HG03025 (cell line): Measurements from ENCODE around the gene ACVRL1.

ENCODE experiments used
- ATAC-seq: cut with Tn5 transposase; IDR thresholded peaks from one replicate; pipeline ENCODE4 v1.9.1; 2021; ENCODE audit warnings: mild to moderate bottlenecking, moderate library complexity; ENCODE audit not compliant: unreplicated experiment, low FRiP score

ACVRL1 gene

GRCh38 chr12:51913071-51914033, 6.0 kb downstream of the ACVRL1 start:
- no peak for ATAC-seq

DNA sequence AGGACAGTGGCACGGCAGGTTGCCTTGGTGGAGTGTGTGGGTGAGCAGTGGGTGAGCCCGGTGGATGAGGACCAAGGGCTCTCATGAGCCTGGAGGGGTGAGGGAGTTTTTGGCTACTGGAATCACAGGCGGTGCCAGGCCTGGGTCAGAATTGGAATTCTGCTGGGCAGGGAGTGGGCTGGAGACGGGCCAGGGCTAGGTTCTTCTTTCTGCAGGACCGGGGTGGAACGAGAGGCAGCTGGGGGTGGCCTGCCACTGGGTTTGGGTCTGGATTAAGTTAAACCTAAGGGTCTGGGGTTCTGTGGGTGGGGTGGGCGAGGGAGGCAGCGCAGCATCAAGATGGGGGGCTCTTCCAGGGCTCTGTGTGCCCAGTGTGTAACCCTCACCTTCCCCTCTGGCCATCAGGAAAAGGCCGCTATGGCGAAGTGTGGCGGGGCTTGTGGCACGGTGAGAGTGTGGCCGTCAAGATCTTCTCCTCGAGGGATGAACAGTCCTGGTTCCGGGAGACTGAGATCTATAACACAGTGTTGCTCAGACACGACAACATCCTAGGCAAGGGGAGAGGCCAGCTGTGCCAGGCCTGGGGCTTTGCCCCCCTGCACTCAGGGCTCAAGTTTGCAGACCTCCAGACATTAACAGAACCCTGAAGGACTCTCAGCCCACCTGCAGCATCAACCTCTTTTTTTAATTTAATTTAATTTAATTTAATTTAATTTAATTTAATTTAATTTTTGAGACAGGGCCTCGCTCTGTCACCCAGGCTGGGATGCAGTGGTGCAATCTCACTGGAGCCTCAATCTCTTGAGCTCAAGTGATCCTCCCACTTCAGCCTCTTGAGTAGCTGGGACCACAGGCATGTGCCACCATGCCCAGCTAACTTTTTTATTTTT, 7.0 kb downstream of the ACVRL1 start:
- ATAC-seq: no peak

GRCh38 chr12:51915003-51915625, 7.8 kb downstream of the ACVRL1 start:
- ATAC-seq: no peak

DNA sequence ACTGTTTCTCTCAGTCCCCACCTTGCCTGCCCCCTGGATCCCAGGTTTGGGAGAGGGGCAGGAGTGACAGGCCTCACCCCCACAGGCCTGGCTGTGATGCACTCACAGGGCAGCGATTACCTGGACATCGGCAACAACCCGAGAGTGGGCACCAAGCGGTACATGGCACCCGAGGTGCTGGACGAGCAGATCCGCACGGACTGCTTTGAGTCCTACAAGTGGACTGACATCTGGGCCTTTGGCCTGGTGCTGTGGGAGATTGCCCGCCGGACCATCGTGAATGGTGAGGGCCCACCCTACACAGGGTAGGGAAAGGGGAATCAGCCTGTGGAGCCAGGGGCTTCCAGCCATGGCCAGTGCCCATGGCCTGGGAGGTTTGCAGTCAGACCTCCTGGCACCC, 8.6 kb downstream of the ACVRL1 start:
- no peak for ATAC-seq

GRCh38 chr12:51917041-51917590, 9.8 kb downstream of the ACVRL1 start:
- no peak for ATAC-seq

DNA sequence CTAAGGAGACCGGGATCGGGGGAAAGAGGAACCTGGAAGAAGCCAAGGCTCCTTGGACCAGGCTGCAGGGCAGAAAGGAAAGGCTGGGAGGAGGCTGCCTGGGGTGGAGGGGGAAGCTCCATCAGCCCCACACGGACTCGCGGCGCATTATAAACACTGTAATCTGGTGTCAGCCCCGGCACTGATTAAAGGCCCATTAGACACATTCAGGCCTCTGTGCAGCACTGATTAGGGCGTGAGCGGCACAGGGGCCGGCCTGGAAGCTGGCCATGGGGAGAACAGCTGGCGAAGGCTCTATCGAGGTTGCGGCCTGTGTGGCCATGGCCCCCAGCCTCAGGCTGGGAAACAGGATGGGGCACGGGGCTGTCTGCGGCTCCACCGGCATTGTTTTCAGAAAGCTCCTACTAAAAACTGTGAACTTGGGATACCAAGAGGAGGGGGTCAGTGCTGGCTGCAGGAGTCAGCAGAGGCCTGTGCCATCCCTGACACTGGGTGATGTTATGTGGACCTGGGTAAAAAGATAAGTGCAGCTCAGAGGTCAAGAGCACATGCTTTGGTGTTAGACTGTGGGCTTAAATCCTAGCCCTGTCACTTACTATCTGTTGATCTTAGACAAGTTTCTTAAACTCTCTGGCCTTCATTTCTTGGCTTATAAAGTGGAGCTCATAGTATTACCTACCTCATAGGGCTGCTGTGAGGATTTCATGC, 10.6 kb downstream of the ACVRL1 start:
- ATAC-seq: no peak

GRCh38 chr12:51920046-51920445, 12.7 kb downstream of the ACVRL1 start:
- no peak for ATAC-seq

DNA sequence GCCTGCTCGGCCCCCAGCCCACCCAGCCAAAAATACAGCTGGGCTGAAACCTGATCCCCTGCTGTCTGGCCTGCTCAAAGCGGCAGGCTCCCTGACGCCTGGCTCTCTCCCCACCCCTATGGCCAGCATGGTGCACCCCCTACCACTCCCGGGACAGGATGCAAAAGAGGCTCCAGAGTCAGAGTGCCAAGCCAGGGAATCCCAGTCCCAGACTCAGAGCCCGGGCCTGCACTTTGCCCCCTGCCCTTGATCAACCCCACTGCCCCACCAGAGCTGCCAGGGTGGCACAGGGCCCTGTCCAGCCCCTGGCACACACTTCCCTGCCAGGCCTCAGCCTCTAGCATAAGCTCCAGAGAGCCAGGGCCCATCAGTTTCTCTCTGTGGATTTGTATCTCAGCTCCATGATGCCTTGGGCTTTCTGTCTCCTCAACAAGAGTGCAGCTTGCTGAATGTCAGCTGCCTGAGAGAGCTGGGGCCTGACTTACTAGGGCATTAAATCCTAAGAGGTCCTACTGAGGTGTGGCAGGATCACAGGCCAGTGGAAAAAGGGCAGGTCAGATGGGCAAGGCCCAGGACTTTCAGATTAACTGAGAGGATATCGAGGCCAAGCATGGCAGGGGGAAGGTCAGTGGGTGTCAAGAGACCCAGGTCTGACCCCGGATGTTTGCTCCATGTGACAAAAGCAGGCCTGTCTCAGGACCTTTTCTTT, 13.9 kb downstream of the ACVRL1 start:
- ATAC-seq: no peak

DNA sequence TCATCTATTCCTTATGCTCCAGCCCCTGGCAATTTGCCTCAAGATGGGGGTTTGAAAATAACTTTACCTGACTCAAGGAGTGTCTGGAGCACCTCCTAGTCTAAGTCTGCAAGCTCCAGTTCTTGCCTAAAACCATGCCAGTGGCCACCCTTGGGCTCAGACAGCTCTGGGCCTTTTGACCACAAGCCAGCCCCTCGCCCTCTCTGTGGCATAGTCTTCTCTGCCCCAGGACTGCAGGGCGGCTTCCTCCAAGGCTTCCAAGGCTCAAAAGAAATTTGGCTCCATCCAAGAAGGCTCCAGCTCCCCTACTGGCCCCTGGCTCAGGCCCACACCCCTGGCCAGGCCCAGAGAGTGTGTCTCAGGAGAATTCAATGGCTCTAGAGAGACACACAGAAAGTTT, 14.8 kb downstream of the ACVRL1 start:
- ATAC-seq: no peak

GRCh38 chr12:51922762-51923505, 15.6 kb downstream of the ACVRL1 start:
- no peak for ATAC-seq

- ATAC-seq: no peak
Measured at GRCh38 chr12:51923506-51924365, 16.4 kb downstream of the ACVRL1 start.

GRCh38 chr12:51924551-51925319, 17.4 kb downstream of the ACVRL1 start:
- peak; percentile 56 for ATAC-seq

DNA sequence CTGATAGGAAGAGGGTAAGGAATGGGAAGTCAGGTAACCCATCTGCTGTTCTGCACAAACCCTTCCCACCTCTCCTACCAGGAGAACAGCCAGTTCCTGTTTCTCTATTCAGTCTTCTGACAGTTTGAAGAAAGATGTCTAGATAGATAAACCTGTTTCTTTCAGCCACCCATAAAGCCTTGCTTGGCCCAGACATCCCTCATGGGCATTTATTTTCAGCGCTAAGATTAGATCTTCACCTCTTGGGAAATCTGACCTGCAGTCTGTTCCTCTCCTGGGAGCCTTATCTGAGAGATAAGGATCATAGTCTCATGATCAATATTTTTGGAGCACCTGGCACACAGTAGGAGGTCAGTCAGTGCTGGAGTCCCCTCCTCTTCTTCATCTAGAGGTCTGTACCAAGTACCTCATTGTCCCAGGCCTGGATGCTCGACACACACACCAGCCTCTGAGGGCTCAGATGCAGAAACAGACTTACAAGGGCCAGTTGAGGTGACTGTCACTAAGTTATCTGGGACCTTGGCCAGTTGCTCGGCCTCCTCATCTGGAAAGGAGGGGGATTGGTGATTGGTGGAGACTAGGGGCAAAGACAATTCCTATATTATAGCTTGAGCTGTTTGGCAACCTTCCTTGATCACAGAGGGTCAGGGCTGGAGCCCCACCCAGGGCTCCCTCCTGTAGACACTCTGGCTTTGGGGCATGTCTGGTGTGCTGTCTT, 18.2 kb downstream of the ACVRL1 start:
- ATAC-seq: no peak

DNA sequence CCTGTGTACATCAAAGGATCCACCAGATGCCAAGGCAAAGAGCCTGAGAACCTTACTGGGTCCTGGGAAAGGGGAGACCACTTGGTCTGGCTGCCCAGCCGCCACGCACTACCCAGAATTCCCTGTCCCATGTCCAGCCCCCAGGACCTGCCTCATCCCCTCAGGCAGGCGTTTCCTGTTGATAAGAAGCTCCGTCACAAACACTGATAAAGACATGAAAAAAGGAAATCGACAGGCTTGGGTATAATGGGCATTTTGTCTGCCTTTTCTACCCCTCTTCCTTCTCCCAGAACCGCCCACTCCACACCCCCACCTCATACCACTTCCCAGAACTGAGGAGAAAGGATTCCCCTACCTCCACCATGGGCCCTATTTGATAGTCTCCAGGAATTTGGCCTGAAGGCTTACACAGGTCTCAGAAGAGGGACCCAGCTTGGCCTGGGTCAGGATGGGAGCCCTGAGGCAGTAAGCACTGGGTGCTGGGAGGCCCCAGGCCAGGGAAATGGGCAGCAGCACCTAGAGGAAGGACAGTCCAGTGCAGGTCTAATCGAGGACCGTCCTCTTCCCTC, 18.8 kb downstream of the ACVRL1 start:
- ATAC-seq: no peak

- no peak for ATAC-seq
Measured at GRCh38 chr12:51926718-51927117, 19.4 kb downstream of the ACVRL1 start.
